ENCODE data around the gene DLX6. TPM values are rescaled to one million over a fixed set of nuclear protein-coding genes. Genes with fewer than 3 reads are reported as not detected.
A peak's percentile ranks its signal among the peaks of the same experiment; 100 is the strongest.

DLX6 gene
- total RNA-seq, 2 donors from 2014 or later, result not detected

GRCh38 chr7:96973986-96974385 lies 31.4 kb upstream of the DLX6 start:
- peaks cover 6 to 19% of the 10 kb centered on the region in 2 donors for H3K4me1 ChIP-seq (ENCODE audit: control insufficient read depth in 1 of 2, low read depth in 2 of 2)
- no peaks in the 10 kb centered on the region for H3K36me3 ChIP-seq
- ATAC-seq (ENCODE audit: insufficient number of reproducible peaks, low FRiP score, low read depth) (peak; percentile 63), DNase-seq (ENCODE audit: low spot score) (no peak)
- peak overlapping the region; percentile 20 for H3K4me3 ChIP-seq
- H3K27ac ChIP-seq, result no peak overlapping the region
- H3K9me3 ChIP-seq, result no peaks in the 10 kb centered on the region
- no peaks in the 10 kb centered on the region for H3K27me3 ChIP-seq (replicated peaks; ENCODE audit: insufficient read depth)
- TF ChIP-seq, protein P1, sequence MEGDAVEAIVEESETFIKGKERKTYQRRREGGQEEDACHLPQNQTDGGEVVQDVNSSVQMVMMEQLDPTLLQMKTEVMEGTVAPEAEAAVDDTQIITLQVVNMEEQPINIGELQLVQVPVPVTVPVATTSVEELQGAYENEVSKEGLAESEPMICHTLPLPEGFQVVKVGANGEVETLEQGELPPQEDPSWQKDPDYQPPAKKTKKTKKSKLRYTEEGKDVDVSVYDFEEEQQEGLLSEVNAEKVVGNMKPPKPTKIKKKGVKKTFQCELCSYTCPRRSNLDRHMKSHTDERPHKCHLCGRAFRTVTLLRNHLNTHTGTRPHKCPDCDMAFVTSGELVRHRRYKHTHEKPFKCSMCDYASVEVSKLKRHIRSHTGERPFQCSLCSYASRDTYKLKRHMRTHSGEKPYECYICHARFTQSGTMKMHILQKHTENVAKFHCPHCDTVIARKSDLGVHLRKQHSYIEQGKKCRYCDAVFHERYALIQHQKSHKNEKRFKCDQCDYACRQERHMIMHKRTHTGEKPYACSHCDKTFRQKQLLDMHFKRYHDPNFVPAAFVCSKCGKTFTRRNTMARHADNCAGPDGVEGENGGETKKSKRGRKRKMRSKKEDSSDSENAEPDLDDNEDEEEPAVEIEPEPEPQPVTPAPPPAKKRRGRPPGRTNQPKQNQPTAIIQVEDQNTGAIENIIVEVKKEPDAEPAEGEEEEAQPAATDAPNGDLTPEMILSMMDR (IDR thresholded peaks at IDR 0.05), result no peak

DNA sequence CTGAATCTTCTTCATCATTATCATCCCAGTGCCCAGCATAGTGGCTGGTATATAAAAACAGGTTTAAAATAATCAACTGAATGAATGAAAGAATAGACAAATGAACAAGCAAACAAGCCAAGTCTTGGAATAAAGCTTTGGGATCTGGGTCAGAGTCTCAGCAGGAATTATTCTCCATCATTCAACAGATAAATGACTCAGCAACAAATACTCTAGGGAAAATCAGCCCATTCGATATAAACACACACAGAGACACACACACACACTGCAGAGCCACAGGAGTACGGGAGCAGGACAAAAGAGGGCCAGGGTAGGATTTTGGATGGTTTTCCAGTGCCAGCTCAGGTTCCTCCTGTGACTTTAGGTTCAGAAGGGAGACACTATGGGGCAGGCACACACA lies 29.2 kb upstream of the DLX6 start:
- Histone ChIP-seq H3K4me3 (no peak overlapping the region), H3K9me3 (no peaks in the 10 kb centered on the region), H3K27ac (no peak overlapping the region), H3K36me3 (no peaks in the 10 kb centered on the region), H3K4me1 (ENCODE audit: control insufficient read depth in 1 of 2, low read depth in 2 of 2) (peaks cover 6 to 19% of the 10 kb centered on the region in 2 donors), H3K27me3 (replicated peaks; ENCODE audit: insufficient read depth) (no peaks in the 10 kb centered on the region)
- ATAC-seq (ENCODE audit: insufficient number of reproducible peaks, low FRiP score, low read depth) (no peak), DNase-seq (ENCODE audit: low spot score) (no peak)
- TF ChIP-seq, protein P1 (IDR thresholded peaks at IDR 0.05), result no peak

- Histone ChIP-seq H3K27ac (no peak overlapping the region), H3K4me3 (no peak overlapping the region), H3K4me1 (ENCODE audit: control insufficient read depth in 1 of 2, low read depth in 2 of 2) (peaks cover 6 to 19% of the 10 kb centered on the region in 2 donors), H3K9me3 (no peaks in the 10 kb centered on the region), H3K36me3 (no peaks in the 10 kb centered on the region), H3K27me3 (replicated peaks; ENCODE audit: insufficient read depth) (no peaks in the 10 kb centered on the region)
- no peak for DNase-seq (ENCODE audit: low spot score)
- ATAC-seq (ENCODE audit: insufficient number of reproducible peaks, low FRiP score, low read depth), result no peak
- TF ChIP-seq, protein P1 (IDR thresholded peaks at IDR 0.05), result no peak
Observed at GRCh38 chr7:96977445-96977844, 27.9 kb upstream of the DLX6 start.

GRCh38 chr7:96979551-96980276 lies 25.6 kb upstream of the DLX6 start:
- H3K36me3 ChIP-seq, result no peaks in the 10 kb centered on the region
- no peak for DNase-seq (ENCODE audit: low spot score)
- H3K27ac ChIP-seq, result no peak overlapping the region

DNA sequence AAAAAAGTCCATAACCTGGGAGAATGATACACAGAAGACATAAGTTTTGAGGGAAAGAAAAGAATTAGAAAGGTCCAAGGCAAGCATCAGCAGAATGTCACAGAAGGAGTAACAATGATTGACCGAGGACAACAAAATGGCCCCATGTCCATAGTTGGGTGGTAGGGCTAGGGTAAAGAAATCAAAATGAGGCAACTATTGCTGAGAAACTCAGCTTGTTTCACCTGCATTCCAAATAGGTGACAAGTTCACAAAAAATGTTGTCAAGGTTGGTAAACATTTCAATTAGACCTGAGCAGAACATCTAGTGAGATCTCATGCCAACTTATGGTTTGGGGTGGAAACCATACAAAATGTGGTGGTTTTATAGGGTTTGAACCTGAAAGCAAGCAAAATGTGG lies 22.8 kb upstream of the DLX6 start:
- Histone ChIP-seq H3K9me3 (no peaks in the 10 kb centered on the region), H3K27ac (no peak overlapping the region), H3K36me3 (no peaks in the 10 kb centered on the region), H3K4me1 (ENCODE audit: control insufficient read depth in 1 of 2, low read depth in 2 of 2) (no peaks in the 10 kb centered on the region), H3K27me3 (replicated peaks; ENCODE audit: insufficient read depth) (peaks cover 6% of the 10 kb centered on the region), H3K4me3 (no peak overlapping the region)
- TF ChIP-seq, protein P1 (IDR thresholded peaks at IDR 0.05), result no peak
- no peak for DNase-seq (ENCODE audit: low spot score)
- ATAC-seq (ENCODE audit: insufficient number of reproducible peaks, low FRiP score, low read depth), result no peak

More at GRCh38 chr7:96979551-96980276, 25.6 kb upstream of the DLX6 start:
- TF ChIP-seq, protein P1 (IDR thresholded peaks at IDR 0.05), result no peak
- Histone ChIP-seq H3K4me1 (ENCODE audit: control insufficient read depth in 1 of 2, low read depth in 2 of 2) (peaks cover 0 to 3% of the 10 kb centered on the region in 2 donors), H3K27me3 (replicated peaks; ENCODE audit: insufficient read depth) (no peaks in the 10 kb centered on the region), H3K4me3 (no peak overlapping the region), H3K9me3 (no peaks in the 10 kb centered on the region)
- ATAC-seq (ENCODE audit: insufficient number of reproducible peaks, low FRiP score, low read depth), result no peak

All from thoracic aorta (tissue), 2 donors.